A673 (cell line): Measurements from ENCODE around the gene SUMF1.

Source experiments
- CTCF ChIP-seq: fragments of 300-800, 200-600 bp; sonication (generic); conservative IDR thresholded peaks from 2 replicates; pipeline ENCODE4 v1.5.1; 2017; ENCODE audit warnings: low read depth, mild to moderate bottlenecking, antibody characterized with exemption, low read length, moderate library complexity, mixed read lengths
- EZH2 ChIP-seq: fragments of 200-600 bp; sonication (generic); IDR thresholded peaks from 2 replicates; pipeline ENCODE4 v1.6.1; 2017; ENCODE audit warnings: borderline replicate concordance, low read depth, mild to moderate bottlenecking, mixed read lengths, antibody characterized with exemption, low read length; ENCODE audit not compliant: poor library complexity, severe bottlenecking

GRCh38 chr3:4512895-4513616 lies 46.0 kb upstream of the SUMF1 start:
- no peak for TF ChIP-seq CTCF
- TF ChIP-seq EZH2: no peak
